ENCODE measurements around the gene TCERG1L.

TCERG1L gene

DNA sequence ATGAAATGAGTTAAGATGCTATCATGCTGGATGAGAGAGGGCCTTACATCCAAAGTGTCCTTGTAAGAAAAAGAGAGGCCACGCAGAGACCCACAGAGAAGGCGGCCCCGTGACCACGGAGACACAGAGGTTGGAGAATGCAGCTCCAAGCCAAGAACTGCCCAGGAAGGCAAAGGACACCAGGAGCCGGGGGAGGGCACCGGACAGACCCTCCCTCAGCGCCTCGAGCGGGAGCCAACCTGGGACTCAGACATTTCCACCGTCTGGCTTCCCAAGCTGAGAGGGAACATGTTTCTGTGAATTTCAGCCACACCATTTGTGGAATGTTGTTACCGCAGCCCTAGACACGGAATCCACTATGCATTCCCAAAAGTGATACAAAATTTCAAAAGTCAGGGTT lies 22.9 kb downstream of the TCERG1L start:
- TF ChIP-seq, protein P1, sequence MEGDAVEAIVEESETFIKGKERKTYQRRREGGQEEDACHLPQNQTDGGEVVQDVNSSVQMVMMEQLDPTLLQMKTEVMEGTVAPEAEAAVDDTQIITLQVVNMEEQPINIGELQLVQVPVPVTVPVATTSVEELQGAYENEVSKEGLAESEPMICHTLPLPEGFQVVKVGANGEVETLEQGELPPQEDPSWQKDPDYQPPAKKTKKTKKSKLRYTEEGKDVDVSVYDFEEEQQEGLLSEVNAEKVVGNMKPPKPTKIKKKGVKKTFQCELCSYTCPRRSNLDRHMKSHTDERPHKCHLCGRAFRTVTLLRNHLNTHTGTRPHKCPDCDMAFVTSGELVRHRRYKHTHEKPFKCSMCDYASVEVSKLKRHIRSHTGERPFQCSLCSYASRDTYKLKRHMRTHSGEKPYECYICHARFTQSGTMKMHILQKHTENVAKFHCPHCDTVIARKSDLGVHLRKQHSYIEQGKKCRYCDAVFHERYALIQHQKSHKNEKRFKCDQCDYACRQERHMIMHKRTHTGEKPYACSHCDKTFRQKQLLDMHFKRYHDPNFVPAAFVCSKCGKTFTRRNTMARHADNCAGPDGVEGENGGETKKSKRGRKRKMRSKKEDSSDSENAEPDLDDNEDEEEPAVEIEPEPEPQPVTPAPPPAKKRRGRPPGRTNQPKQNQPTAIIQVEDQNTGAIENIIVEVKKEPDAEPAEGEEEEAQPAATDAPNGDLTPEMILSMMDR (IDR thresholded peaks at IDR 0.05): no peak

DNA sequence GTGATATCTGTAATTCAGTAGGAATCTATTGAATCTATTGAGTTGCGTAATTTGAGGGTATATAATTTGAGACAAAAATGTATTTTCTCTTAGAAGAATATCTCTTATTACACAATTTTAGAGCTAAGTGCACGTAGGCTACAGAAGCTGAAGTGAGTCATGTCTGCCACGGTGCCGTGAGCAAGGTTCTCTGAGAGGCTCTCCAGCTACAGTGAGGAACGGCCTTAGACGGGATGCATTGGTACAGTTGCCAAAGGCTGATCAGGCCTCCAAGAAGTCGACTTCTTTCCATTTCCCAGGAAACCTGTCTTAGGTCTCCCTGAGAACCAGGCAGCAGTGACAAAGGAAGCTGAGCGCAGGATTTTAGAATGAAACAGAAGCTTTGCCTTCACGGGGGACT lies 28.6 kb downstream of the TCERG1L start:
- TF ChIP-seq, protein P1 (IDR thresholded peaks at IDR 0.05): no peak

DNA sequence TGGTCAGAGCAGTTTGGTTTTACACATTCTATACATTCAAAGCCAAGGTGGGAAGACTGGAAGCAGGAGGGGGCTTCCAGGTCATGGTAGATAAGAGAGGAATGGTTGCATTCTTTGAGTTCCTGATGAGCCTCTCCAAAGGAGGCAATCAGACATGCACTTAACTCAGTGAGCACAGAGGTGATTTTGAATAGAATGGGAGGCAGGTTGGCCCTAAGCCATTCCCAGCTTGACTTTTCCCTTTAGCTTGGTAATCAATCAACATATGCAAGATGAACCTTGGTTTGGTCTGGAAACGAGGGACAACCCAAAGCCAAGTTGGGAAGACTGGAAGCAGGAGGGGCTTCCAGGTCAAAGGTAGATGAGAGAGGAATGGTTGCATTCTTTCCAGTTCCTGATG lies 31.4 kb downstream of the TCERG1L start:
- TF ChIP-seq, protein P1 (IDR thresholded peaks at IDR 0.05): no peak

DNA sequence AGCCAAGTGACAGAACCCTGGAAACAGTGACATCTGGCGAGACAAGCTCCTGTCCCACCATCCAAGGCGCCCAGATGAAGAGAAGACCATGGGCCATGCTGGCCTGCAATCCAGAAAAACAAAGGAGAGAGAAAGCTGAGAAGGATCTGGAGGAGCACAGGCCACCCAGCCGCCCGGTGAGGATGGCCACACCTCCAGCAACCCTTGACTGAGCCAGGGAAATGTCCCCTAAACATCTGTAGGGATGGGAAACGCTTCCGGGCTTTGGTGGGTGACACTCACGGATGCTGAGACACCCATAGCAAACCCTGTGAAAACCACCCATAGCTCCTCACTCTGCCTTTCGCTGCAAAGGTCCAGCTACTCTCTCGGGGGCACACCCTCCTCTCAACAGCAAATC lies 32.0 kb downstream of the TCERG1L start:
- TF ChIP-seq, protein P1 (IDR thresholded peaks at IDR 0.05): no peak

DNA sequence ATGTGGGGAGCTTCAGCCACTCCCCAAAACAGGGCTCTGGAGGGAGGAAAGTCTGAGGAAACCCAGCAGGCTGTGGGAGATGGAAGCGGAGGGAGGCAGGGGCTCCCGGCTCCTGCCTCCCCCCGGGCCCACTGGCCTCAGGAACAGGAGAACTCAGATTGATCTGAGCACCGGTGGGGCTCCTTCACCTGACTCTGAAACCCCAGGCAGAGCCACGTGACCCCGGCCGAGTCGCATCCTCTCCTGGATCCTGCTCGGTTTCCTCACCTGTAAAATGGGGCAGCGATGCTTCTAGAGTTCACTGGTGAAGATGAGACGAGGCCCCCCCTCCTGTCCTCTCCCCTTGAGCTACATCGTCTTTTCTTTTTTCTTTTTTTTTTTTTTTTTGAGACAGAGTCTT lies 33.6 kb downstream of the TCERG1L start:
- TF ChIP-seq, protein P1 (IDR thresholded peaks at IDR 0.05): no peak

DNA sequence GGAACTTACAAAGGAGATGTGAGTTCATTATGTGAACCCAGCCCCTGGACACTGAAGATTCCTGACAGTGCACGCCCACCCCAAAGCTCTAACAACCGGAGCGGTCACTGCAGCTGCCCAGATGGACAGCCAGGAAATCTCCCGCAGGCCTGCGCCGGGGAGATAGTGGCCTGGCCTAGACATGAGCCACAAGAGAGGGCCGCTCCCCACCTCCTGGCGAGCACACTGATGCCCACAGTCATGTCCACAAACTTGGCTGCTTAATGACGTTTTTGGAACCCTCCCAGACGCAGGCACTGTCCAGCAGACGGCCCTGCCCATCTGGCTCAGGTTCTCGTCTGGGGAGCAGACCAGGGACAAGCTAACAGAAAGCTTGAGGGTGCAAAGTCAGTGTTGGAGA lies 34.2 kb downstream of the TCERG1L start:
- TF ChIP-seq, protein P1 (IDR thresholded peaks at IDR 0.05): no peak

DNA sequence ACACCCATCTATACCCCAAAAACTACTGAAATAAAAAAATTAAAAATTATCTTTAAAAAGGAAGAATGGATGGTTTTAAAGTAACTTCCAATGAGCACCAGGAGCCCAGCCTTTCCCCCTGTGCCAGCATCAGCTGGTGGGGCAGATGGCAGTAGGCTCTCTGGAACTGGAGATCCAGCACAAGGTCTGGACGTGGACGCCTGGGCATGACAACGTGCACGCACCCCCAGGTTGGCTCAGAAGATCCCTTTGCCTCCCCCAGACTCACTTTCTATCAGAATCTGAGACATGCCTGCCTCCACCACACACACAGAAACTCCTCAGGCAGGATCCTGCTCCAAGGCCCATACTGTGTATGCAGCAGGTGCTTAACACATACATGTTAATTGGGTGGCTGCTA lies 35.8 kb downstream of the TCERG1L start:
- TF ChIP-seq, protein P1 (IDR thresholded peaks at IDR 0.05): no peak

DNA sequence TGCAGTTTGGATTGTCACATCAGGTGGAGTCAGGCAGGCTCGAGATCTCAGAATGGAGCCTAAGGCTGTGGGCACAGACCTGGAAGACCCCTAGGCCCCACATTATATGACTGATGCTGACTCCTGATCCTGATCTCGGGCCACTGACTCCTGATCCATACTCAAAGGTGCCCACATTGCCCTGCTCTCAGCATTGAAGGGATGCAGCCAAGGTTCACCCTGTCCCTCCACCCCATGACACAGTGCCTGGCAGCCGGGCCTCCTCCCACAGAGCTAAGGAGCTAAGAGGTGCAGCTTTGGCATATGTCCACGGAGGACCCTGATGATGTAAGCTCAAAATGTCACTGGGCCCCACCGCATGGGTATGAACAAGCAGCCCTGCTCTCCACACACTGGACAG lies 36.6 kb downstream of the TCERG1L start:
- TF ChIP-seq, protein P1 (IDR thresholded peaks at IDR 0.05): no peak

Measured in LNCAP (cell line).